ENCODE results near the gene SYT9. TPM values are rescaled to one million over a fixed set of nuclear protein-coding genes. Genes with fewer than 3 reads are reported as not detected.

Gene SYT9
- total RNA-seq, 1 experiment from 2014 or later = not detected

DNA sequence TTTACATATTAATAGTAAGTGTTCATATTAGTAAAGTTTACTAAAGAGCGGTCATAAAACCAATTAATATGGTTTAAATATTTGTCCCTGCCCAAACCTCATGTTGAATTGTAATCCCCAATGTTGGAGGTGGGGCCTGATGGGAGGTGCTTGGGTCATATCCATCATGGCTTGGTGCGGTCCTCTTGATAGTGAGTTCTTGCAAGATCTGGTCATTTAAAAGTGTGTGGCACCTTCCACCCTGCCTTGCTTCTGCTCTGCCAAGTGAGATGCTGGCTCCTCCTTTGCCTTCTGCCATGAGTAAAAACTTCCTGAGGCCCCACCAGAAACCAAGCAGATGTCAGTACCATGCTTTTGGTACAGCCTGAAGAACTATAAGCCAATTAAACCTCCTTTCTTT lies 178.8 kb downstream of the SYT9 start:
- TF ChIP-seq EZH2 (IDR thresholded peaks at IDR 0.05; ENCODE audit: low read depth) = no peak
- TF ChIP-seq, protein P1, sequence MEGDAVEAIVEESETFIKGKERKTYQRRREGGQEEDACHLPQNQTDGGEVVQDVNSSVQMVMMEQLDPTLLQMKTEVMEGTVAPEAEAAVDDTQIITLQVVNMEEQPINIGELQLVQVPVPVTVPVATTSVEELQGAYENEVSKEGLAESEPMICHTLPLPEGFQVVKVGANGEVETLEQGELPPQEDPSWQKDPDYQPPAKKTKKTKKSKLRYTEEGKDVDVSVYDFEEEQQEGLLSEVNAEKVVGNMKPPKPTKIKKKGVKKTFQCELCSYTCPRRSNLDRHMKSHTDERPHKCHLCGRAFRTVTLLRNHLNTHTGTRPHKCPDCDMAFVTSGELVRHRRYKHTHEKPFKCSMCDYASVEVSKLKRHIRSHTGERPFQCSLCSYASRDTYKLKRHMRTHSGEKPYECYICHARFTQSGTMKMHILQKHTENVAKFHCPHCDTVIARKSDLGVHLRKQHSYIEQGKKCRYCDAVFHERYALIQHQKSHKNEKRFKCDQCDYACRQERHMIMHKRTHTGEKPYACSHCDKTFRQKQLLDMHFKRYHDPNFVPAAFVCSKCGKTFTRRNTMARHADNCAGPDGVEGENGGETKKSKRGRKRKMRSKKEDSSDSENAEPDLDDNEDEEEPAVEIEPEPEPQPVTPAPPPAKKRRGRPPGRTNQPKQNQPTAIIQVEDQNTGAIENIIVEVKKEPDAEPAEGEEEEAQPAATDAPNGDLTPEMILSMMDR (conservative IDR thresholded peaks at IDR 0.05) = no peak
- H3K27me3 ChIP-seq (ENCODE audit: insufficient read depth, low read depth) = no peaks in the 10 kb centered on the region
- H3K9me2 ChIP-seq (ENCODE audit: insufficient read depth) = no peaks in the 10 kb centered on the region
- no peak overlapping the region for H2AFZ ChIP-seq
- BruUV-seq (replicated peaks) = no TSS peak
- ChIA-PET CTCF (no interaction called here), POLR2A (ENCODE audit: unreplicated experiment) (no interaction called here)
- intact Hi-C loops (cut with micrococcal nuclease; ENCODE audit: unreplicated experiment) = no loop called here
- H3K27ac ChIP-seq = no peak overlapping the region
- no peak for DNase-seq
- no peaks in the 10 kb centered on the region for H3K4me1 ChIP-seq (replicated peaks; ENCODE audit: insufficient read depth)
- no peaks in the 10 kb centered on the region for H4K20me1 ChIP-seq (ENCODE audit: insufficient read depth)
- no peaks in the 10 kb centered on the region for H3K79me2 ChIP-seq (ENCODE audit: low read depth)
- no peaks in the 10 kb centered on the region for H3F3A ChIP-seq (ENCODE audit: insufficient read depth, low read depth)
- H3K36me3 ChIP-seq (ENCODE audit: low read depth) = no peaks in the 10 kb centered on the region
- H3K4me2 ChIP-seq = no peak overlapping the region
- no peaks in the 10 kb centered on the region for H3K9me3 ChIP-seq (ENCODE audit: insufficient read depth, low read depth)
- no peak overlapping the region for H3K4me3 ChIP-seq

DNA sequence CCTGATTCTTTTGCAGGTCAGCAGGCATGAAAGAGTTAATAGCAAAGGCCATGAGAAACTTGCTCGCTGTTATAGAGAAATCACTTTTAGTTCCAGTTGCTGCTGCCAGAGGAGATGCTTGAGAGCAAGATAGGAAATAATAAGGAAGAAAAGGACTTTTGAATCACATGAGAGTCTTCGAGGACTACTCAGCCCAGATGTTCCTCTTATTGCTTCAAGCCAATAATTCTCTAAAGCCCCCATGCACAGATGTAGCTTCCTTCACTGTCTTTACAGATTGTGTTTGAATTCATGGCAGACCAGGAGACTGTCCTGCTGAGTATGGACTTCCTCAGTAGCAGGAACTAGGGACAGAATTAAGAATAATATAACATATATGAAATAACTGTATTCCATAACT lies 183.5 kb downstream of the SYT9 start:
- no peak overlapping the region for H3K27ac ChIP-seq
- no peaks in the 10 kb centered on the region for H3K9me3 ChIP-seq (ENCODE audit: insufficient read depth, low read depth)
- H3K79me2 ChIP-seq (ENCODE audit: low read depth) = no peaks in the 10 kb centered on the region
- no peaks in the 10 kb centered on the region for H4K20me1 ChIP-seq (ENCODE audit: insufficient read depth)
- H3K9me2 ChIP-seq (ENCODE audit: insufficient read depth) = no peaks in the 10 kb centered on the region
- ChIA-PET CTCF (no interaction called here), POLR2A (ENCODE audit: unreplicated experiment) (no interaction called here)
- no peaks in the 10 kb centered on the region for H3F3A ChIP-seq (ENCODE audit: insufficient read depth, low read depth)
- no peak overlapping the region for H3K4me2 ChIP-seq
- no peaks in the 10 kb centered on the region for H3K4me1 ChIP-seq (replicated peaks; ENCODE audit: insufficient read depth)
- no peak overlapping the region for H2AFZ ChIP-seq
- H3K4me3 ChIP-seq = no peak overlapping the region
- no TSS peak for BruUV-seq (replicated peaks)
- intact Hi-C loops (cut with micrococcal nuclease; ENCODE audit: unreplicated experiment) = no loop called here
- no peaks in the 10 kb centered on the region for H3K36me3 ChIP-seq (ENCODE audit: low read depth)
- no peak for DNase-seq
- TF ChIP-seq, protein P1 (conservative IDR thresholded peaks at IDR 0.05) = no peak
- no peak for TF ChIP-seq EZH2 (IDR thresholded peaks at IDR 0.05; ENCODE audit: low read depth)
- H3K27me3 ChIP-seq (ENCODE audit: insufficient read depth, low read depth) = no peaks in the 10 kb centered on the region

DNA sequence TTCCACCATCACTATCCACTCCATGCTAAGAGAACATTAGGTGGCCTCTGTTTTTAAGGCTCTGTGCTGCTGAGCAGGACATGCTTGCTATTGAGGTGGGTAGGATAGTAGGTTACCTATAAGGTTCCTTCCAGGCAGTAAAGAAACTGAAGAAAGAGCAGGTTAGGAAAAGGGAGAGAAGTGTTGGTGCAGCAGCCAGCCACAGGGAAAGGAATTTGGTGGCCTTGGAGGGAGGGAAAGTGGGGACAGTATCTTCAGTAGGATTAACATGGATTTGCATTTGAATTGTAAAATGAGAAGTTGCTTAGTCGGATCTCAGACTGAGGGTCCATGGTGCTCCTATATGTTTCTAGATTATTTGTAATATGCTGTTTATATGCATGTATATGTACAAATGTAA lies 184.4 kb downstream of the SYT9 start:
- CTCF ChIA-PET = no interaction called here

More for the DNA sequence above, 184.4 kb downstream of the SYT9 start:
- TF ChIP-seq, protein P1 (conservative IDR thresholded peaks at IDR 0.05) = no peak
- TF ChIP-seq EZH2 (IDR thresholded peaks at IDR 0.05; ENCODE audit: low read depth) = no peak
- Histone ChIP-seq H3K36me3 (ENCODE audit: low read depth) (no peaks in the 10 kb centered on the region), H4K20me1 (ENCODE audit: insufficient read depth) (no peaks in the 10 kb centered on the region), H3K9me2 (ENCODE audit: insufficient read depth) (no peaks in the 10 kb centered on the region), H3K4me3 (no peak overlapping the region), H3K4me1 (replicated peaks; ENCODE audit: insufficient read depth) (no peaks in the 10 kb centered on the region), H2AFZ (no peak overlapping the region), H3K27me3 (ENCODE audit: insufficient read depth, low read depth) (no peaks in the 10 kb centered on the region), H3K27ac (no peak overlapping the region), H3K79me2 (ENCODE audit: low read depth) (no peaks in the 10 kb centered on the region), H3K9me3 (ENCODE audit: insufficient read depth, low read depth) (no peaks in the 10 kb centered on the region), H3F3A (ENCODE audit: insufficient read depth, low read depth) (no peaks in the 10 kb centered on the region), H3K4me2 (no peak overlapping the region)
- POLR2A ChIA-PET (ENCODE audit: unreplicated experiment) = no interaction called here
- BruUV-seq (replicated peaks) = no TSS peak
- DNase-seq = no peak
- intact Hi-C loops (cut with micrococcal nuclease; ENCODE audit: unreplicated experiment) = no loop called here
